ENCODE results near the gene CACNA2D4.
A peak's percentile ranks its signal among the peaks of the same experiment; 100 is the strongest.

Gene CACNA2D4

GRCh38 chr12:1927751-1928351 lies 9.4 kb upstream of the CACNA2D4 start:
- Mint-ChIP-seq H3K27me3 (peaks cover 10% of the 10 kb centered on the region), H3K4me3 (no peak overlapping the region), H3K9me3 (no peaks in the 10 kb centered on the region), H3K4me1 (peaks cover 32% of the 10 kb centered on the region), H3K27ac (no peak overlapping the region)
- DNase-seq (no peak), ATAC-seq (no peak)

GRCh38 chr12:1927051-1927680 lies 8.7 kb upstream of the CACNA2D4 start:
- ATAC-seq (no peak), DNase-seq (no peak)
- Mint-ChIP-seq H3K9me3 (no peaks in the 10 kb centered on the region), H3K27ac (no peak overlapping the region), H3K4me1 (peaks cover 29% of the 10 kb centered on the region), H3K27me3 (peaks cover 10% of the 10 kb centered on the region), H3K4me3 (no peak overlapping the region)

- peaks cover 24% of the 10 kb centered on the region for H3K4me1 Mint-ChIP-seq
- no peak for DNase-seq
- no peaks in the 10 kb centered on the region for H3K9me3 Mint-ChIP-seq
- ATAC-seq = no peak
- H3K27ac Mint-ChIP-seq = no peak overlapping the region
- H3K4me3 Mint-ChIP-seq = no peak overlapping the region
- peaks cover 12% of the 10 kb centered on the region for H3K27me3 Mint-ChIP-seq
These were observed 7.8 kb upstream of the CACNA2D4 start for GRCh38 chr12:1926251-1926657.

GRCh38 chr12:1925684-1926006 lies 7.2 kb upstream of the CACNA2D4 start:
- DNase-seq (no peak), ATAC-seq (no peak)
- H3K9me3 Mint-ChIP-seq = no peaks in the 10 kb centered on the region
- peaks cover 24% of the 10 kb centered on the region for H3K4me1 Mint-ChIP-seq
- H3K27ac Mint-ChIP-seq = no peak overlapping the region
- peaks cover 18% of the 10 kb centered on the region for H3K27me3 Mint-ChIP-seq
- no peak overlapping the region for H3K4me3 Mint-ChIP-seq

- ATAC-seq = no peak
- H3K4me1 Mint-ChIP-seq = peaks cover 21% of the 10 kb centered on the region
- no peak for DNase-seq
- no peak overlapping the region for H3K4me3 Mint-ChIP-seq
- H3K27me3 Mint-ChIP-seq = peaks cover 21% of the 10 kb centered on the region
- peak overlapping the region; percentile 73 to 80 for H3K27ac Mint-ChIP-seq
- no peaks in the 10 kb centered on the region for H3K9me3 Mint-ChIP-seq
These were observed 6.7 kb upstream of the CACNA2D4 start for GRCh38 chr12:1924996-1925683.

DNA sequence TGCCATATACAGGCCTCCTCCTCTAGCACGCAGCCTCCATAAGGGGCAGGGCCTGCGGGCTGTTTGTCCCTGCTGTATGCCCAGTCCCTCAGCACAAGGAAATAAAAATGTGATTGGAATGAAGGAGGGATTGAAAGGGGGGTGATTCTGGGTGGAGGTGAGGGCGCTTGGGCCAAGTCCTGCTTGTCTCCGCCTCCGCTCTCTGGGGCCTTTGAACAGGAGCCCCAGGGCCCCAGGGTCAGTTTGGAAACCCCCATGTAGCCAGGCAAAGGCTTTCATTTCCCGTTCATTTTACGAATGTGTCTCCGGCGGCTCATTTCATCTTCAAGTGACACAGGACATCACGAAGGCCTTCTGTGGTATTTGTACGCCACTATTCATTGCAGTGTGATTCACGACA lies 4.5 kb upstream of the CACNA2D4 start:
- no peak for ATAC-seq
- DNase-seq = no peak
- Mint-ChIP-seq H3K27ac (no peak overlapping the region), H3K4me3 (no peak overlapping the region), H3K4me1 (peaks cover 11% of the 10 kb centered on the region), H3K27me3 (peaks cover 21% of the 10 kb centered on the region), H3K9me3 (no peaks in the 10 kb centered on the region)

- no peak for DNase-seq
- peaks cover 21% of the 10 kb centered on the region for H3K27me3 Mint-ChIP-seq
- H3K27ac Mint-ChIP-seq = no peak overlapping the region
- no peaks in the 10 kb centered on the region for H3K9me3 Mint-ChIP-seq
- H3K4me3 Mint-ChIP-seq = no peak overlapping the region
- peak; percentile 23 for ATAC-seq
- peaks cover 11% of the 10 kb centered on the region for H3K4me1 Mint-ChIP-seq
These were observed 3.7 kb upstream of the CACNA2D4 start for GRCh38 chr12:1922075-1922709.

DNA sequence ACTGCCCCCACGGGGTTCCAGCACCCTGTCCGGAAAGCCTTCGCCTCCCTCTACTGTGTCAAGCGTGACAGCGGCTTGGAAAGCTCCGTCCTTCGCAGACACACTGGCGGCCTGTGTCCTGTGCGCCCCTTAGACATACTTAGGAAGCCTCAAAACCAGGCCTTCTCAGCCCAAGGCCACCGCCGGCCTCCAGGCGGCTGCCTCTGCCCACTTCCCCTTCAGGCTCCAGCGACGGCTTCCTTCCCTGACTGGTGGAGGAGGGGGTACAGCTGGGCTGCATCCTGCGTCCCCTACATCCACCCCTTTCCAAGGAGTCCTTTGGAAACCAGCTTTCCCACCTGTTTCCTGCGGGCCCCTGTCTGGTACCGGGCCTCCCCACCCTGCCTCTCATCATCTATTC lies 2.5 kb upstream of the CACNA2D4 start:
- ATAC-seq = no peak
- Mint-ChIP-seq H3K27ac (no peak overlapping the region), H3K27me3 (peaks cover 30% of the 10 kb centered on the region), H3K4me1 (peaks cover 21% of the 10 kb centered on the region), H3K4me3 (no peak overlapping the region), H3K9me3 (no peaks in the 10 kb centered on the region)
- no peak for DNase-seq

DNA sequence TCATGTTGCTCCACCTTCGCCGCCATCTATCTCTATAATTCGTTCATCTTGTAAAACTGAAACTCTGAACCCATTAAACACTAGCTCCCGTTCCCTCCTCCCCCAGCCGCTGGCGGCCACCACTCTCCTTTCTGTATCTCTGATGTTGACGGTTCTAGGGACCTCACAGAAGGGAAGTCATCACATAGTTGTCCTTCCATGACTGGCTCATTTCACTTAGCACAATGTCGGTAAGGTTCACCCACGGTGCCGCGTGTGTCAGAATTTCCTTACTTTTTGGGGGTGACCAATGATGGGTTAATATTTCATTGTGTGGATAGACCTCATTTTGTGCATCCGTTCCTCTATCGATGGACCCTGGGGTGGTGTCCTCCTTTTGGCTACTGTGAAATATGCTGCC lies 2.0 kb upstream of the CACNA2D4 start:
- H3K4me3 Mint-ChIP-seq = no peak overlapping the region
- ATAC-seq (no peak), DNase-seq (no peak)
- H3K27me3 Mint-ChIP-seq = peaks cover 30% of the 10 kb centered on the region
- peaks cover 27% of the 10 kb centered on the region for H3K4me1 Mint-ChIP-seq
- no peaks in the 10 kb centered on the region for H3K9me3 Mint-ChIP-seq
- H3K27ac Mint-ChIP-seq = no peak overlapping the region

DNA sequence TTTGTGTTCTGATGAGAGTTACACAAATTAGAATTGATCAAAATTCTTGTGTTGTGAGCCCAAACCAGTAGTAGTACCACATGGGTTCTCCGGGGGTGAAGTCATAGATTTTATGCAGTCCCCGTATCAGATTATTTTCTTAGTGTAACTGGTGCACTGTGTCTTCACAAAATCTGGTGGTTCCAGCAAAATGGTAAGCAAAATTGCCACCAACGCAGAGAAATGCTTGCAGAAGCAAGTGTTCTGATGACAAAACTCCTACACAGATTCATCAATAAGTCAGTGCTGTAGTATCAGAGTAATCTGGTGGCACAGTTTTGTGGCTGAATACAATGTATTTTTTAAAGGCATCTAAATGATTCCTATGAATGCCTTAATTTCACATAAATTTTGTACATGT lies 1.3 kb upstream of the CACNA2D4 start:
- Mint-ChIP-seq H3K4me3 (no peak overlapping the region), H3K9me3 (no peaks in the 10 kb centered on the region), H3K27ac (no peak overlapping the region), H3K4me1 (peaks cover 29% of the 10 kb centered on the region), H3K27me3 (peaks cover 26% of the 10 kb centered on the region)
- DNase-seq (no peak), ATAC-seq (no peak)

DNA sequence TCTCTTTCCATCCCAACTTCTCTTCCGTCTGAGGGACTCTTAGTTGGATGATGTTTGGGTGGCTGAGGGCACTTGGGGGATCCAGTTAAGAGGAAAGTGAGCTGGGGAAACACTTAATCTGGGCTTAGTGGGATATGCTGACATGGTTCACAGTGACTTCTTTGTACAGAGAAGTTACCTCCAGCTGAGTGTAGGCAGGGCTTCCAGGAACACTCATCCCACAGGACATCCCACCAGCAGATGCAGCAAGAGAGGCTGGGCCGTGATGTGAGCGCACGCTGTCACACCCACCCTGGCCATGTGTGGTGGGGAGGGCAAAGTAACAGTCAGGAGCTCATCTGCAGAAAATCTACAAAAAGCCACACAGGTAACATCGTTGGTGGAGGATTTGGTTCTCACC lies 832 bp upstream of the CACNA2D4 start:
- no peaks in the 10 kb centered on the region for H3K9me3 Mint-ChIP-seq
- no peak overlapping the region for H3K27ac Mint-ChIP-seq
- H3K4me1 Mint-ChIP-seq = peaks cover 26% of the 10 kb centered on the region
- peaks cover 21% of the 10 kb centered on the region for H3K27me3 Mint-ChIP-seq
- H3K4me3 Mint-ChIP-seq = no peak overlapping the region
- no peak for ATAC-seq
- no peak for DNase-seq

GRCh38 chr12:1918884-1919236 lies 408 bp upstream of the CACNA2D4 start:
- no peaks in the 10 kb centered on the region for H3K9me3 Mint-ChIP-seq
- peaks cover 20% of the 10 kb centered on the region for H3K27me3 Mint-ChIP-seq
- no peak overlapping the region for H3K4me3 Mint-ChIP-seq
- H3K4me1 Mint-ChIP-seq = peaks cover 24% of the 10 kb centered on the region
- ATAC-seq = no peak
- DNase-seq = no peak
- H3K27ac Mint-ChIP-seq = no peak overlapping the region

GRCh38 chr12:1917172-1918070 lies 1.0 kb downstream of the CACNA2D4 start:
- H3K27me3 Mint-ChIP-seq = peaks cover 20% of the 10 kb centered on the region
- no peak overlapping the region for H3K4me3 Mint-ChIP-seq
- peaks cover 24% of the 10 kb centered on the region for H3K4me1 Mint-ChIP-seq

DNA sequence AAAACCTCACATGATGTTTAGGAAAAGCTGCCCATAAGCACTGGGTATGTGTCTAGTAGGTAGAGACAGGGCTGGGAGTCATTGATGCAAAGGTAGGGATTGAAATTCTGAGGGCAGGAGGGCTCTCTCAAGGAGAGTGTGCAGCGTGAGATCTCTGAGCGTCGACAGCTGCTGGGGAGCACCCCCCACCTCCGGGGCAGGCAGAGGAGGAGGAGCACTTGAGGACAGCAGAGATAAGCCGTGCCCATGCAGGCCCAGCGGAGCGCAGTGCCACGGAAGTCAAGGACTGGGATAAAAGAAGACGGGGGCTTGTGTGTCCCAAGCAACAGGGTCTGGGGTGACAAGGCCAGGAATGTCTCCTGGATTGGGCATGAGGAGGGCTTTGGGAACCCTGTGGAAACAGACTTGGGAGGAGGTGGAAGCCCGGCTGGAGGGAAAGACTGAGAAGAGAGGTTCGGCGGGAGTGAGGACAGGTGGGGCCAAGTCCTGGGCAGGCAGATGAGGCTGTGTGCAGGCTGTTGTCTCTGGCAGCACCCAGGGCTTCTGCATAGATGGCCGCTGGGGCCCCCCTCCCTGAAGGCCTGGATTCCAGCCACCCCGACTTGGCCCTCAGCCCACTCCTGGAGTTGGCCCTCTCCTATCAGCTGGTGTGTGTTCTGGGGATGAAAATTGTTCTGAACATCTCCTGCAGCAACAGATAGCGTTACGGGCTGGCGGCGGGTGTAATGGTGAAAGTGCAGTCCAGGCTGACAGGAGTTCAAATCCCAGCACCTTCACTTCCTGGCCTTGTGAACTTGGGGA lies 1.9 kb downstream of the CACNA2D4 start:
- Mint-ChIP-seq H3K4me1 (peaks cover 24% of the 10 kb centered on the region), H3K4me3 (no peak overlapping the region), H3K9me3 (no peaks in the 10 kb centered on the region), H3K27me3 (peaks cover 20% of the 10 kb centered on the region), H3K27ac (peak overlapping the region in 1 of 2 donors; percentile 16)
- DNase-seq (no peak), ATAC-seq (no peak)

More at GRCh38 chr12:1917172-1918070, 1.0 kb downstream of the CACNA2D4 start:
- no peaks in the 10 kb centered on the region for H3K9me3 Mint-ChIP-seq
- H3K27ac Mint-ChIP-seq = no peak overlapping the region
- ATAC-seq = no peak
- DNase-seq = no peak

All from stimulated activated naive CD8-positive, alpha-beta T cell treated with anti-CD3 and anti-CD28 coated beads, Interleukin-15, amount 100 ng/mL, for 72 hours (primary cell).